ENCODE measurements around the gene PLAGL2.
"Not testable (repeated sequence)": the region's sequence is repeated elsewhere in the genome, so short reads cannot be mapped to it uniquely, and the experiment has no call there.

PLAGL2 gene

DNA sequence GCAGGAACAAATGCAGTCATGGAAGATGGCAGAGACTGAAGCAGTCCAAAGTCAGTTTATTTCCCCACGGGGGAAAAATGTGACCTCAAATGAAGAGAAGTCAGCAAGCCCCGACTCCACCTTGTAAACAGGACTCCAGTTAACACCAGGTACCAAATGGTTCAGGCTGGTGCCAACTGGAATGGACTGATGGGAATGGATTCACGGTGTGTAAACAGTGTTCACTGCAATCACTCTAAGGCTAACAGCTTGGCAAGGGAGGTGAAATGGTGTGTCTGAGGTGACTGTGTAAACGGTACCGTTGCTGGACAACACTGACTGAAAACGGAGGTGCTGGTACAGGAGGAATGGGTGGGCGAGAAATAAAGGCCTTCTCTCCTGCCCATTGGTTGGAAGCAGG lies 12.0 kb downstream of the PLAGL2 start:
- no peak for DNase-seq (ENCODE audit: low read depth)
- TF ChIP-seq, protein P1, sequence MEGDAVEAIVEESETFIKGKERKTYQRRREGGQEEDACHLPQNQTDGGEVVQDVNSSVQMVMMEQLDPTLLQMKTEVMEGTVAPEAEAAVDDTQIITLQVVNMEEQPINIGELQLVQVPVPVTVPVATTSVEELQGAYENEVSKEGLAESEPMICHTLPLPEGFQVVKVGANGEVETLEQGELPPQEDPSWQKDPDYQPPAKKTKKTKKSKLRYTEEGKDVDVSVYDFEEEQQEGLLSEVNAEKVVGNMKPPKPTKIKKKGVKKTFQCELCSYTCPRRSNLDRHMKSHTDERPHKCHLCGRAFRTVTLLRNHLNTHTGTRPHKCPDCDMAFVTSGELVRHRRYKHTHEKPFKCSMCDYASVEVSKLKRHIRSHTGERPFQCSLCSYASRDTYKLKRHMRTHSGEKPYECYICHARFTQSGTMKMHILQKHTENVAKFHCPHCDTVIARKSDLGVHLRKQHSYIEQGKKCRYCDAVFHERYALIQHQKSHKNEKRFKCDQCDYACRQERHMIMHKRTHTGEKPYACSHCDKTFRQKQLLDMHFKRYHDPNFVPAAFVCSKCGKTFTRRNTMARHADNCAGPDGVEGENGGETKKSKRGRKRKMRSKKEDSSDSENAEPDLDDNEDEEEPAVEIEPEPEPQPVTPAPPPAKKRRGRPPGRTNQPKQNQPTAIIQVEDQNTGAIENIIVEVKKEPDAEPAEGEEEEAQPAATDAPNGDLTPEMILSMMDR (IDR thresholded peaks at IDR 0.05; ENCODE audit: insufficient read depth, low read depth, low read length, missing control alignments), result no peak
- H3K4me3 ChIP-seq (ENCODE audit: low read length), result no peak overlapping the region

DNA sequence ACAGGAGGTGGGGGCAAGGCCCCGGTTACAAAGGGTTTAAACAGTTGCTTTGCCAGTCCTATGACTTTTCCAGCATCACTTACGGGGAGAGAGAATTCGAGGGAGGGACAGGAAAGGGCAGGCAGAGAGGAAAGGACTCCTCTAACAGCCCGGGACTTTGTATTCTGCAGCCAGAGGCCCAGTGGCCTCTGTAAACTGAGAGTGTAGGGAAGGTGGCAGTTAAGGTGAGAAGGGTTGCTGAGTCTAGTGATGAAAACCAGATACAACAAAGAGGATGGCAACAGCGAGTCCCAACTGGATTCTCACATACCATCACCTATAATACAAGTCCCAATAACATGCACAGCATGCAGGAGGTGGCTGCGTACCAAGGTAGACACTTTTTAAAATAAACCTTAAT lies 13.5 kb downstream of the PLAGL2 start:
- DNase-seq (ENCODE audit: low read depth), result no peak
- TF ChIP-seq, protein P1 (IDR thresholded peaks at IDR 0.05; ENCODE audit: insufficient read depth, low read depth, low read length, missing control alignments), result no peak

DNA sequence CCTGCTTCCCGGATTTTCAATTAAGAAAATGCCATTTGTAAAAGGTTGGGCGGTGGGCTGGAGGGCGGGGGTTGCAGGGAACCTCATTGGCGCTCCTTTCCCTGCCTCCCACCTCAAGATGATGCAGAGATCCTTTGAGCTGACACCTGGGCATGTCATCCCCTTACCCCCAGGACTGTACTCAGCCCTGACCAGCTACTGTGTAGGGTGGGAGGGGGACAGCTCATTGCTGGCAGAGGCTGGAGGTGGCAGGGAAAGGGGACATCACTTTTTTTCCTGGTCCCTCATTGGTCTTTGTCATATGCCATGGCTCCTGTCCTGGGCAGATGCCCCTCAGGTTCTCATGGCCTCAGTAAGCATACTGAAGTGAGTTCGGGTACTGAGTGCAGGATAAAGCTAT lies 14.2 kb downstream of the PLAGL2 start:
- not testable (repeated sequence) for DNase-seq (ENCODE audit: low read depth); H3K4me3 ChIP-seq (ENCODE audit: low read length)

More for the DNA sequence above, 13.5 kb downstream of the PLAGL2 start:
- no peak overlapping the region for H3K4me3 ChIP-seq (ENCODE audit: low read length)

DNA sequence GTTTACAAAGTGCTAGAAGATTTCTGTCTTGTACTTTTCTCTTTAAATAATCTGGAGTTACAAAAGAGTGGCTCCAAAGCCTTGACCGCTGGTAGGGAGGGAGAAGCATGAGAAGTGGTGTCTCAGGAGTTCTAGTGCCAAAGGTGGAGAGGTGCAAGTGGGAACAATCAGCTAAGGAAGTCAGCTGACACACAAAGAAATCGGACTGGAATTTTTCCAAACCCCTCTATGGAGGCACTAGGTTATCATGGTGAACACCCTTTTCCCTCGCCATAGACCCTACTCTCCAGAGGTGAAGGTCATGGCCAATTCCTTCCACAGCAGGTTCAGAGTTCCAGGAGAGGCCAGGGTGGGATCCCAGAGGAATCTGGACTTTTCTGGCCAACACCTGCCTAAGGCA lies 14.8 kb downstream of the PLAGL2 start:
- DNase-seq (ENCODE audit: low read depth), result no peak
- TF ChIP-seq, protein P1 (IDR thresholded peaks at IDR 0.05; ENCODE audit: insufficient read depth, low read depth, low read length, missing control alignments), result no peak
- H3K4me3 ChIP-seq (ENCODE audit: low read length), result no peak overlapping the region

DNA sequence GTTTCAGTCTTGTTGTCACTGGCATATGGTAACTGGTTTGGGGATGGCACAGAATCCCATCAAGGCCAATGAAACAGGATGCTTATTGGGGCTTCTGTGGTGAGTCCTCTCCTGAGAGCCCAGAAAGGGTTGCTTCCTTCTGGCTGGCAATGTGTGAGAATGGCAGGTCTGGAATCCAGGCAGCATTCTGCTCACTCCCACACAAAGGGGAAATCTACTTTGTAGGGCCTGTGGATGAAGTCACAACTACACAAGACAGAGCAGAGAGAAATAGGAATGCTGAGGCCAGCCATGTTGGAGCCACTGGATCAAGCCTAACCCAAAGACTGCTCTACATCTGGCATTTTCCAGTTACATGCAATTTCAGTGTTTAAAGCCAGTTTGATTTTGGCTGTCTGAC lies 15.7 kb downstream of the PLAGL2 start:
- no peak for DNase-seq (ENCODE audit: low read depth)
- TF ChIP-seq, protein P1 (IDR thresholded peaks at IDR 0.05; ENCODE audit: insufficient read depth, low read depth, low read length, missing control alignments), result no peak

DNA sequence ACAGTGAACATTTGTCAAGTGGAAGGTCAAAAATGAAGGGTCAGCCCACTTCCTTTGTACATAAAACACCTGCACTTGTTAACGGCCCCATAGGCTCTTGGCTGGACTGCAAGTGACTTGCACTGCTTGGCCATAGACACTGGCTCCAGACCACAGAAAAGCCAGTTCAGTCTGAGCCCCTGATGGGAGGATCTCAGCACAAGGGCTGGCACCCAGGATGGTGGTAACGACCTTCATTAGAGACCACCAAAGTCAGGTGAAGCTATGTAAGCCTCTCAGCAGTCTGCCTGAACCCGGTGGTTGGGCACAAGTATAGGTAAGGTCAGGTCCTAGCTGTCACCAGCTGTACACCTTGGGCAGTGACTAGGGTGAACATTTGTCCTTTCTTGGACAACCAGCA lies 16.1 kb downstream of the PLAGL2 start:
- TF ChIP-seq, protein P1 (IDR thresholded peaks at IDR 0.05; ENCODE audit: insufficient read depth, low read depth, low read length, missing control alignments), result no peak
- no peak overlapping the region for H3K4me3 ChIP-seq (ENCODE audit: low read length)
- DNase-seq (ENCODE audit: low read depth), result no peak

More for the DNA sequence above, 15.7 kb downstream of the PLAGL2 start:
- H3K4me3 ChIP-seq (ENCODE audit: low read length), result no peak overlapping the region

DNA sequence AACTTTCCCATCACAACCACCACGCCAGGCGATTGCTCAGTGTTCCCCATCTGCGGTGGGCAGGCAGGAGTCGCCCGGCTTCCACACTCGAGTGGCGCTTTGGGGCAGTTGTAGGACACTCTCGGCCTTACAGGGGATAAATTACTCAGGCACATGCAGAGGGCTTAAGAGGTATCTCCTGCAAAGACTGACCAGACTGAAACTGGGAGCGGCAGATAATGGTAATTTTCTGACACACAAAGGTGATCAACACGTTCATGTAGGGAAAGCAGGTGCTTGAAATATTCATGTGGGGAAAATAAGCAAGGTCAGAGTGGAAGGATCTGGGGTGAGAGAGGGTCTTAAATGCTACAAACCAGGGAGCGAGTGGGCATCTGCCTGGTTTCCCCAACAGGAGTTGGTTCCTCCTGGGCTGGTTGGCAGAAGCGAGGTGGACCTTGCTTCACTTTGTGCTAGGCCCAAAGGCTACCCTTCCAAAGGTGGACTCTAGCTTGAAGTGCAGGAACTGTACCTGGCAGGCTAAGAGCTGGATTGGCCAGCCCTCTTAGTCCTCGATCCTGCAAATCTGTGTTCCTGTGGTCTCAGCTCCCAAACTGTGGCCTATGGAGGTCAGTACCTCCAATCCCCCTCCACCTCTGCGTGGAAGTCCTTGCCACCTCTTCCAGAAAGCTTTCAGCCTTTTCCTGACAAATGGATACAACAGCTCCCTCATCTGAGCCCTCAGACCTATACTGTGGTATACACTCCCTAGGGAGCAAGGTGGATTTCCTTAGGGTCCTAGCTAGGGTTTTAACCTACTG lies 16.7 kb downstream of the PLAGL2 start:
- DNase-seq (ENCODE audit: low read depth), result no peak
- H3K4me3 ChIP-seq (ENCODE audit: low read length), result no peak overlapping the region
- TF ChIP-seq, protein P1 (IDR thresholded peaks at IDR 0.05; ENCODE audit: insufficient read depth, low read depth, low read length, missing control alignments), result no peak
